OCI-LY1 (cell line): Measurements from ENCODE around the gene FIGLA.

ENCODE experiments used
- H2AFZ ChIP-seq: fragments of 200-600 bp; sonication (generic), shearing (Covaris generic); 2 replicates; pipeline ENCODE4 v1.6.0; 2014; ENCODE audit warnings: antibody characterized with exemption, mild to moderate bottlenecking, low read length
- H3F3A ChIP-seq: fragments of 200-600 bp; sonication (generic), shearing (Covaris generic); 2 replicates; pipeline ENCODE4 v1.6.0; 2014; ENCODE audit warnings: mild to moderate bottlenecking, antibody characterized with exemption, low read length, moderate library complexity; ENCODE audit not compliant: insufficient read depth
- H3K27ac ChIP-seq: fragments of 200-600 bp; sonication (generic); 2 replicates; pipeline ENCODE4 v1.5.1; 2014; ENCODE audit warnings: low read length, mixed run types, mild to moderate bottlenecking, low read depth; ENCODE audit not compliant: poor library complexity, severe bottlenecking
- H3K27me3 ChIP-seq: fragments of 200-600 bp; sonication (generic); 2 replicates; pipeline ENCODE4 v1.6.0; 2014; ENCODE audit warnings: antibody characterized with exemption, mild to moderate bottlenecking, low read length, moderate library complexity; ENCODE audit not compliant: insufficient read depth
- H3K36me3 ChIP-seq: fragments of 200-600 bp; sonication (generic); 2 replicates; pipeline ENCODE4 v1.6.1; 2014; ENCODE audit warnings: mild to moderate bottlenecking, antibody characterized with exemption, low read length, moderate library complexity, mixed read lengths; ENCODE audit not compliant: insufficient read depth
- H3K4me1 ChIP-seq: fragments of 200-600 bp; sonication (generic); 2 replicates; pipeline ENCODE4 v1.5.1; 2014; ENCODE audit warnings: mild to moderate bottlenecking, low read length, moderate library complexity; ENCODE audit not compliant: insufficient read depth, severe bottlenecking
- H3K4me2 ChIP-seq: fragments of 200-600 bp; sonication (generic), shearing (Covaris generic); 2 replicates; pipeline ENCODE4 v1.6.1; 2014; ENCODE audit warnings: low read length
- H3K4me3 ChIP-seq: fragments of 200-600 bp; sonication (generic); 2 replicates; pipeline ENCODE4 v1.5.1; 2014; ENCODE audit warnings: low read length, low read depth, mild to moderate bottlenecking, mixed read lengths; ENCODE audit not compliant: poor library complexity, severe bottlenecking
- H3K79me2 ChIP-seq: fragments of 200-600 bp; shearing (Covaris generic); 2 replicates; pipeline ENCODE4 v1.6.1; 2016; ENCODE audit warnings: mixed run types, low read length, mixed read lengths; ENCODE audit not compliant: insufficient read depth
- H3K9ac ChIP-seq: fragments of 200-600 bp; sonication (generic), shearing (Covaris generic); 2 replicates; pipeline ENCODE4 v1.6.1; 2014; ENCODE audit warnings: mild to moderate bottlenecking, low read length, mixed read lengths
- H3K9me2 ChIP-seq: fragments of 200-600 bp; sonication (generic), shearing (Covaris generic); 2 replicates; pipeline ENCODE4 v1.6.1; 2014; ENCODE audit warnings: low read depth, mild to moderate bottlenecking, low read length, mixed read lengths
- H3K9me3 ChIP-seq: fragments of 200-600 bp; shearing (Covaris generic); 2 replicates; pipeline ENCODE4 v1.6.1; 2014; ENCODE audit warnings: low read length, mixed read lengths
- H4K20me1 ChIP-seq: fragments of 200-600 bp; sonication (generic), shearing (Covaris generic); 2 replicates; pipeline ENCODE4 v1.6.0; 2016; ENCODE audit warnings: mild to moderate bottlenecking, low read length; ENCODE audit not compliant: insufficient read depth
- EZH2 ChIP-seq: fragments of 200-600 bp; sonication (generic), shearing (Covaris generic); IDR thresholded peaks from 2 replicates; pipeline ENCODE4 v1.8.0; 2017; ENCODE audit warnings: borderline replicate concordance, mixed run types, mild to moderate bottlenecking, antibody characterized with exemption, low read length, moderate library complexity, mixed read lengths
- TF ChIP-seq, protein P1 (sequence below): fragments of 200-600 bp; sonication (generic), shearing (Covaris generic); IDR thresholded peaks from 2 replicates; pipeline ENCODE4 v1.5.1; 2017; ENCODE audit warnings: mild to moderate bottlenecking, antibody characterized with exemption, low read length, moderate library complexity, mixed read lengths

FIGLA gene

GRCh38 chr2:70757360-70757759 lies 33.1 kb downstream of the FIGLA start:
- TF ChIP-seq EZH2 = no peak
- TF ChIP-seq, protein P1, sequence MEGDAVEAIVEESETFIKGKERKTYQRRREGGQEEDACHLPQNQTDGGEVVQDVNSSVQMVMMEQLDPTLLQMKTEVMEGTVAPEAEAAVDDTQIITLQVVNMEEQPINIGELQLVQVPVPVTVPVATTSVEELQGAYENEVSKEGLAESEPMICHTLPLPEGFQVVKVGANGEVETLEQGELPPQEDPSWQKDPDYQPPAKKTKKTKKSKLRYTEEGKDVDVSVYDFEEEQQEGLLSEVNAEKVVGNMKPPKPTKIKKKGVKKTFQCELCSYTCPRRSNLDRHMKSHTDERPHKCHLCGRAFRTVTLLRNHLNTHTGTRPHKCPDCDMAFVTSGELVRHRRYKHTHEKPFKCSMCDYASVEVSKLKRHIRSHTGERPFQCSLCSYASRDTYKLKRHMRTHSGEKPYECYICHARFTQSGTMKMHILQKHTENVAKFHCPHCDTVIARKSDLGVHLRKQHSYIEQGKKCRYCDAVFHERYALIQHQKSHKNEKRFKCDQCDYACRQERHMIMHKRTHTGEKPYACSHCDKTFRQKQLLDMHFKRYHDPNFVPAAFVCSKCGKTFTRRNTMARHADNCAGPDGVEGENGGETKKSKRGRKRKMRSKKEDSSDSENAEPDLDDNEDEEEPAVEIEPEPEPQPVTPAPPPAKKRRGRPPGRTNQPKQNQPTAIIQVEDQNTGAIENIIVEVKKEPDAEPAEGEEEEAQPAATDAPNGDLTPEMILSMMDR = no peak
- H3K79me2 ChIP-seq = no peaks in the 10 kb centered on the region
- H4K20me1 ChIP-seq = no peaks in the 10 kb centered on the region

GRCh38 chr2:70756128-70756527 lies 34.3 kb downstream of the FIGLA start:
- Histone ChIP-seq H3F3A (no peaks in the 10 kb centered on the region), H3K4me3 (no peak overlapping the region), H3K9ac (no peak overlapping the region), H3K79me2 (no peaks in the 10 kb centered on the region), H3K9me3 (no peaks in the 10 kb centered on the region), H3K36me3 (no peaks in the 10 kb centered on the region), H2AFZ (no peak overlapping the region), H3K9me2 (no peaks in the 10 kb centered on the region), H3K4me1 (no peaks in the 10 kb centered on the region), H3K27me3 (peaks cover 5% of the 10 kb centered on the region; the same call in 1 of the 2 replicates), H3K4me2 (no peak overlapping the region), H3K27ac (no peak overlapping the region), H4K20me1 (no peaks in the 10 kb centered on the region)
- TF ChIP-seq, protein P1 = no peak
- TF ChIP-seq EZH2 = no peak

More at GRCh38 chr2:70757360-70757759, 33.1 kb downstream of the FIGLA start:
- H3K4me3 ChIP-seq = no peak overlapping the region
- no peak overlapping the region for H3K9ac ChIP-seq
- H2AFZ ChIP-seq = no peak overlapping the region
- H3K4me2 ChIP-seq = no peak overlapping the region
- H3K4me1 ChIP-seq = no peaks in the 10 kb centered on the region
- H3K9me3 ChIP-seq = no peaks in the 10 kb centered on the region
- H3K27me3 ChIP-seq = peaks cover 5% of the 10 kb centered on the region; the same call in 1 of the 2 replicates
- H3K9me2 ChIP-seq = no peaks in the 10 kb centered on the region
- no peaks in the 10 kb centered on the region for H3F3A ChIP-seq
- H3K27ac ChIP-seq = no peak overlapping the region
- H3K36me3 ChIP-seq = no peaks in the 10 kb centered on the region

- no peaks in the 10 kb centered on the region for H4K20me1 ChIP-seq
These were observed 36.5 kb downstream of the FIGLA start for GRCh38 chr2:70753902-70754301.

More at GRCh38 chr2:70753902-70754301, 36.5 kb downstream of the FIGLA start:
- Histone ChIP-seq H3K4me1 (no peaks in the 10 kb centered on the region), H3K4me2 (no peak overlapping the region), H3K27me3 (peaks cover 5% of the 10 kb centered on the region; the same call in 1 of the 2 replicates), H2AFZ (no peak overlapping the region), H3K27ac (no peak overlapping the region), H3K9ac (no peak overlapping the region), H3K79me2 (no peaks in the 10 kb centered on the region), H3K36me3 (no peaks in the 10 kb centered on the region), H3K4me3 (no peak overlapping the region), H3F3A (no peaks in the 10 kb centered on the region), H3K9me2 (no peaks in the 10 kb centered on the region), H3K9me3 (no peaks in the 10 kb centered on the region)
- no peak for TF ChIP-seq EZH2
- TF ChIP-seq, protein P1 = no peak
